Ishikawa (cell line): ENCODE measurements around the gene SLC3A2.
A peak's percentile ranks its signal among the peaks of the same experiment; 100 is the strongest.

Experiments
- CEBPB ChIP-seq: IDR thresholded peaks from 2 replicates; pipeline ENCODE4 v1.6.1; 2012
- CREB1 ChIP-seq: IDR thresholded peaks from 2 replicates; pipeline ENCODE4 v1.6.1; 2012; ENCODE audit warnings: low read depth
- EGR1 ChIP-seq: IDR thresholded peaks from 2 replicates; pipeline ENCODE4 v1.6.1; 2012
- EP300 ChIP-seq: IDR thresholded peaks from 2 replicates; pipeline ENCODE4 v1.6.1; 2012; ENCODE audit warnings: borderline replicate concordance
- FOXM1 ChIP-seq: IDR thresholded peaks from 2 replicates; pipeline ENCODE4 v1.6.1; 2012; ENCODE audit warnings: low read depth, borderline replicate concordance
- NFIC ChIP-seq: IDR thresholded peaks from 2 replicates; pipeline ENCODE4 v1.6.1; 2012
- RAD21 ChIP-seq: IDR thresholded peaks from 2 replicates; pipeline ENCODE4 v1.6.1; 2012; ENCODE audit warnings: low read depth
- TAF1 ChIP-seq: IDR thresholded peaks from 2 replicates; pipeline ENCODE4 v1.6.1; 2012; ENCODE audit warnings: low read depth, mild to moderate bottlenecking
- TCF12 ChIP-seq: IDR thresholded peaks from 2 replicates; pipeline ENCODE4 v1.6.1; 2012; ENCODE audit warnings: low read depth
- TEAD4 ChIP-seq: IDR thresholded peaks from 2 replicates; pipeline ENCODE4 v1.6.1; 2012
- YY1 ChIP-seq: IDR thresholded peaks from 2 replicates; pipeline ENCODE4 v1.6.1; 2012; ENCODE audit warnings: low read depth
- ZBTB7A ChIP-seq: IDR thresholded peaks from 2 replicates; pipeline ENCODE4 v1.6.1; 2012; ENCODE audit warnings: low read depth
- TF ChIP-seq, protein P1 (sequence below): IDR thresholded peaks from 2 replicates; pipeline ENCODE4 v1.6.1; 2012; ENCODE audit warnings: low read depth, mild to moderate bottlenecking
- TF ChIP-seq, protein P2 (sequence below): IDR thresholded peaks from 2 replicates; pipeline ENCODE4 v1.6.1; 2012
- TF ChIP-seq, protein P3 (sequence below): IDR thresholded peaks from 2 replicates; pipeline ENCODE4 v1.6.1; 2012

Gene SLC3A2

DNA sequence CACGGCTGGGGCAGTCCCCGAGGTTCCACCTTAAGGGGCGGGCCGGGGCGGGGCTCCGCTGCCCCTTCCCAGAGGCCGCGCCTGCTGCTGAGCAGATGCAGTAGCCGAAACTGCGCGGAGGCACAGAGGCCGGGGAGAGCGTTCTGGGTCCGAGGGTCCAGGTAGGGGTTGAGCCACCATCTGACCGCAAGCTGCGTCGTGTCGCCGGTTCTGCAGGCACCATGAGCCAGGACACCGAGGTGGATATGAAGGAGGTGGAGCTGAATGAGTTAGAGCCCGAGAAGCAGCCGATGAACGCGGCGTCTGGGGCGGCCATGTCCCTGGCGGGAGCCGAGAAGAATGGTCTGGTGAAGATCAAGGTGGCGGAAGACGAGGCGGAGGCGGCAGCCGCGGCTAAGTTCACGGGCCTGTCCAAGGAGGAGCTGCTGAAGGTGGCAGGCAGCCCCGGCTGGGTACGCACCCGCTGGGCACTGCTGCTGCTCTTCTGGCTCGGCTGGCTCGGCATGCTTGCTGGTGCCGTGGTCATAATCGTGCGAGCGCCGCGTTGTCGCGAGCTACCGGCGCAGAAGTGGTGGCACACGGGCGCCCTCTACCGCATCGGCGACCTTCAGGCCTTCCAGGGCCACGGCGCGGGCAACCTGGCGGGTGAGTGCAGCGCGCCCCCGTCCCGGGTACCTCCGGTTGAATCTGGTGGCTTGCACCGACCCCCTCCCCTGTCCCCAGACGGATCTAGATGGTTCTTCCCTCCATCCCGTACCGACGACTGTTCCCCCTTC, at the start of gene SLC3A2:
Gene SLC3A2, plus strand, starts transcription at position 94 of the 776 bp plus-strand sequence. Its CDS starts 128 bp downstream, at position 222.
- TF ChIP-seq, protein P1, sequence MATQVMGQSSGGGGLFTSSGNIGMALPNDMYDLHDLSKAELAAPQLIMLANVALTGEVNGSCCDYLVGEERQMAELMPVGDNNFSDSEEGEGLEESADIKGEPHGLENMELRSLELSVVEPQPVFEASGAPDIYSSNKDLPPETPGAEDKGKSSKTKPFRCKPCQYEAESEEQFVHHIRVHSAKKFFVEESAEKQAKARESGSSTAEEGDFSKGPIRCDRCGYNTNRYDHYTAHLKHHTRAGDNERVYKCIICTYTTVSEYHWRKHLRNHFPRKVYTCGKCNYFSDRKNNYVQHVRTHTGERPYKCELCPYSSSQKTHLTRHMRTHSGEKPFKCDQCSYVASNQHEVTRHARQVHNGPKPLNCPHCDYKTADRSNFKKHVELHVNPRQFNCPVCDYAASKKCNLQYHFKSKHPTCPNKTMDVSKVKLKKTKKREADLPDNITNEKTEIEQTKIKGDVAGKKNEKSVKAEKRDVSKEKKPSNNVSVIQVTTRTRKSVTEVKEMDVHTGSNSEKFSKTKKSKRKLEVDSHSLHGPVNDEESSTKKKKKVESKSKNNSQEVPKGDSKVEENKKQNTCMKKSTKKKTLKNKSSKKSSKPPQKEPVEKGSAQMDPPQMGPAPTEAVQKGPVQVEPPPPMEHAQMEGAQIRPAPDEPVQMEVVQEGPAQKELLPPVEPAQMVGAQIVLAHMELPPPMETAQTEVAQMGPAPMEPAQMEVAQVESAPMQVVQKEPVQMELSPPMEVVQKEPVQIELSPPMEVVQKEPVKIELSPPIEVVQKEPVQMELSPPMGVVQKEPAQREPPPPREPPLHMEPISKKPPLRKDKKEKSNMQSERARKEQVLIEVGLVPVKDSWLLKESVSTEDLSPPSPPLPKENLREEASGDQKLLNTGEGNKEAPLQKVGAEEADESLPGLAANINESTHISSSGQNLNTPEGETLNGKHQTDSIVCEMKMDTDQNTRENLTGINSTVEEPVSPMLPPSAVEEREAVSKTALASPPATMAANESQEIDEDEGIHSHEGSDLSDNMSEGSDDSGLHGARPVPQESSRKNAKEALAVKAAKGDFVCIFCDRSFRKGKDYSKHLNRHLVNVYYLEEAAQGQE: no peak
- TF ChIP-seq YY1 (no peak; the same call in none of the 2 replicates), CREB1 (peak; percentile 11; the same call in 1 of the 2 replicates), RAD21 (peak; percentile 50; the same call in 1 of the 2 replicates), EP300 (0 out of 2 replicates have a peak, but pooled peaks have one; percentile 19), TCF12 (peak; percentile 30; the same call in 1 of the 2 replicates), TAF1 (peak; percentile 94), TEAD4 (peak; percentile 34), ZBTB7A (peak; percentile 58; the same call in 1 of the 2 replicates), FOXM1 (no peak)
- TF ChIP-seq, protein P2, sequence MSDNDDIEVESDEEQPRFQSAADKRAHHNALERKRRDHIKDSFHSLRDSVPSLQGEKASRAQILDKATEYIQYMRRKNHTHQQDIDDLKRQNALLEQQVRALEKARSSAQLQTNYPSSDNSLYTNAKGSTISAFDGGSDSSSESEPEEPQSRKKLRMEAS: peak; percentile 64

DNA sequence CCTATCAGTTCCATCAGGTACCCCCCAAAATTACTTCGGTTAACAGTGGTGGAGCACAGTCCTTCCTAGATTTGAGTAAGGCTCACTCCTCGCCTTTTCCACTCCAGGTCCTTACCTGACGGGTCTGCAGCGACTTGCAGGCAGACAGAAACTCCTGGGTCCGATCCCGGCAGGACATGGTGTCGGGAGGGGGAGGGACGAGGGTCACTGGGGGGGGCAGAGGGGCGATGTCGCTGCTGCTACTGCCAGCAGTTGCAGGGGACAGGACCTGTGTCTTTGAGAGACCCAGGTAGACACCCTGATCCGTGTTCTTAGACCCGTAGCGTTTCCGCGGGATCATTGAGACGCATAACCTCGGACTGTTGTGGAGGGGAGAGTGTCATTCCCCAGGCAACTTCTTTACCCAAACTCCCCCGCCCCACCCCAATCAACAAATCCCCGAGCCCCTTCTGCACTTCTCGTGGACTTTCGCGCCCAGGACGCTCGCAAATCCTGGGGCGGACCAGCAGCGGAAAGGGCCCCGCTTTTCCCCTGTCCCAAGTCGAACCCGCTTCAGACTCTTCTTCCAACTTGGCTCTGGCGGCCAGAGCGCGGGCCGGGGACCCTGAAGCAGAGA, 49.7 kb upstream of the SLC3A2 start:
- no peak for TF ChIP-seq CREB1
- TF ChIP-seq TEAD4: no peak
- TF ChIP-seq EGR1: no peak
- no peak for TF ChIP-seq EP300

DNA sequence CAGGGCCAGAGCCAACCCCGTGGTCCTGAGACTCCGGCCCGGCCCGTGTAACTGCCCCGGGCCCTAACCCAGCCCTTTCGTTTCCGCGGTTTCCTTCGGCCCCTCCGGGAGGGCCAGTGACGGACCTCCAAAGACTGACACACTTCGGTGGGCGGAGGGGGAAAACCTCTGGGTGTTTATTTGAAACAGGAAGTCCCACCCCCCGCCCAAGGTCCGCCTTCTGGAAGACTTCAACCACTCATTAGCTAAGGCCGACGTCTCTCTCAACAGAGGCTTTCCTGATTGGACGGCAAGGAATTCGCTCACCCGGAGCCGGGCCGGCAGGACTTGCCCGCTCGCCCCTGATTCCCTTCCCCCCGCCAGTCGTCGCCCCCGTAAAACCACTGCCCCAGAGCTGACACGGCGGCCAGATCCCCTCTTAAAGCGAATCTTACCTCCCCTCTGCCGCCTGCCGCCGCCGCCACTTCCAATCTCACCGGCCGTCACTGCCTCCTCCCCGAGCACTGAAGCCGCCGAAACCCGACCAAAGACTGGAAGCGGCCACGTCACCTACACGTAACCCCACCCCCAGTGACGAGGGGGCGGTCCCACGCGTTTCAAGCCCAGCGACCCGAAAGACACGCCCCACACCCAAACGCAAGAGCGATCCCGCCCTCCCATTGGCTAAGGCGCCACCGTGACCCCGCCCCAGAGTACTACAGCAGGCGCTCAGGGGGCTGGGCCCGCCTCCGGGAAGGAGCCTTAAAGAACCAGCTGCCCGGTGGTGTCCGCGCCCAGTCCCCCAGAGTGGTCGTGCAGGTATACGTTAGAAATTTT, 49.0 kb upstream of the SLC3A2 start, which contains the start of gene STX5:
Gene STX5, minus strand, starts transcription at position 532 of the 816 bp plus-strand sequence. CDS start 808 bp downstream, outside the sequence.
- TF ChIP-seq, protein P3, sequence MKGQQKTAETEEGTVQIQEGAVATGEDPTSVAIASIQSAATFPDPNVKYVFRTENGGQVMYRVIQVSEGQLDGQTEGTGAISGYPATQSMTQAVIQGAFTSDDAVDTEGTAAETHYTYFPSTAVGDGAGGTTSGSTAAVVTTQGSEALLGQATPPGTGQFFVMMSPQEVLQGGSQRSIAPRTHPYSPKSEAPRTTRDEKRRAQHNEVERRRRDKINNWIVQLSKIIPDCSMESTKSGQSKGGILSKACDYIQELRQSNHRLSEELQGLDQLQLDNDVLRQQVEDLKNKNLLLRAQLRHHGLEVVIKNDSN: peak; percentile 49; the same call in 1 of the 2 replicates
- peak; percentile 91 for TF ChIP-seq CREB1
- TF ChIP-seq, protein P2: peak; percentile 22; the same call in 1 of the 2 replicates
- TF ChIP-seq ZBTB7A: 0 out of 2 replicates have a peak, but pooled peaks have one; percentile 9
- no peak for TF ChIP-seq YY1
- TF ChIP-seq RAD21: no peak
- no peak for TF ChIP-seq CEBPB
- TF ChIP-seq FOXM1: 0 out of 2 replicates have a peak, but pooled peaks have one; percentile 13
- TF ChIP-seq EP300: 0 out of 2 replicates have a peak, but pooled peaks have one; percentile 22
- TF ChIP-seq TAF1: peak; percentile 71
- no peak for TF ChIP-seq TCF12
- TF ChIP-seq NFIC: no peak
- no peak for TF ChIP-seq TEAD4
- TF ChIP-seq, protein P1: no peak
- TF ChIP-seq EGR1: peak; percentile 5; the same call in 1 of the 2 replicates

DNA sequence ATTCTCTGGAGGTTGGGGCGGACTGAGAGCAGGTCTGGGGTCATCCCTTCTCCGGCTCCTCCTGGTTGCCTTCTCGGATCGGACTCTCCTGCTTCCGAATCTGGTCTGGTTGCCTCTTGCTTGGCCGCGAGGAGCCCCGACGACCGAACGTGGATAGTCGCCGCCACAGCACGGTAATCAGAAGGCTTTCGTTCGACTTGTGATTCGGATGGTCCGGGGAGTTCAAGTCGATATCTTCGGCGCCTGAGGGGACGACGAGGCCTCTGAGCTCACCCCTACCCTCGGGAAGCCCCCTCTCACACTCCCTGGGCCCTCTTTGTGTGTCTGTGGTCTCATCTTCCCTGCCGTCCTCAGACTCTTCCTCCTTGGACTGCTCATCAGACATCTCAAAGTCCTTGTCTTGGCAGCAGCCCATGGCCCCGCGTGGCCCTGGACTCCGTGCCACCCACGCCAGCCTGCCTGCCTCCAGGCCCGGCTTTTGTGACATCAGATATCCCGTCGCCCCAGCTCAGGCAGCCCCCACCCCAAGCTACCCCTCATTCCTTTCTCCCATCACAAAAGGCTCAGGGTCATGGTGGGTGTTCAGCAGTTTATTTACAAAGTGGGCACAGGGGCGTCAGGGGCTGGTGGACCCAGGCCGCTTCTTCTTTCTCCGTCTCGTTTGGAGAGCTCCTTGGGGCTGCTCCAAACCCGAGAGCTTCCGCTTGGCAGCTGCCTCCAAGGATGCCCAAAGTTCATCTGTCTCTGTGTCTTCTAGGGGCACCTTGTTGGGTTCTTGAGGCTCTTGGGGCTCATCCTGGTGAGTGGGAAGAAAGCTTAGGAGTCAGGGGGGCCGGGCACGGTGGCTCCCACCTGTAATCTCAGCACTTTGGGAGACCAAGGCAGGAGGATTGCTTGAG, 48.1 kb upstream of the SLC3A2 start, which contains the start of gene TEX54:
Gene TEX54, minus strand, starts transcription at position 506 of the 899 bp plus-strand sequence.
- TF ChIP-seq EGR1: no peak
- TF ChIP-seq, protein P2: 0 out of 2 replicates have a peak, but pooled peaks have one; percentile 4
